D721Med (cell line): ENCODE measurements around the gene ABTB2.

Source experiments
- DNase-seq: peaks from one replicate; pipeline ENCODE4 v3.0.0; 2011; ENCODE audit warnings: low spot score; ENCODE audit not compliant: insufficient read length
- FAIRE-seq: peaks from 2 replicates; lab custom pipeline; 2011; peaks lifted over from hg19 to GRCh38; lab: Jason Lieb, UNC
- TF ChIP-seq, protein P1 (sequence below): IDR thresholded peaks from 2 replicates; pipeline ENCODE4 v1.5.1; 2012; ENCODE audit warnings: mild to moderate bottlenecking, control low read depth; ENCODE audit not compliant: insufficient read depth; ENCODE audit errors: missing control alignments

ABTB2 gene

DNA sequence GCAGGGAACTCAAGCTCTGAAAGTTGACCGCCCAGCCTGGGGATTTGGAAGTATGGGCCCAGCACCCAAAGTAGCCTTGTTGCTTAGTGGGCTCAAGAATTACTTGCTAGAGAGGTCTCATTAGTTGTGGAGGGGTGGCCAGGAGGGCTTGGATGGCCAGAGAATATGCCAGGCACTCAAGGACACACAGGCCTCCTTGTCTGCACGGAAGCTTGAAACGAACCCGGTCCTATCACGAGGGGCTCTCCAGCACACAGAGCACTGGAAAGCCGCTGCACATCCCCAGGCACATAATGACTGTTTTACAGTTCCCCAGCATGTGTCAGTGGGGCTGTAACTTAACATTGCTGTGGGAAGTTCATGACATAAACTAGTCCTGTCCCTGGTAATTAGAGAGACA, 196.4 kb downstream of the ABTB2 start:
- TF ChIP-seq, protein P1, sequence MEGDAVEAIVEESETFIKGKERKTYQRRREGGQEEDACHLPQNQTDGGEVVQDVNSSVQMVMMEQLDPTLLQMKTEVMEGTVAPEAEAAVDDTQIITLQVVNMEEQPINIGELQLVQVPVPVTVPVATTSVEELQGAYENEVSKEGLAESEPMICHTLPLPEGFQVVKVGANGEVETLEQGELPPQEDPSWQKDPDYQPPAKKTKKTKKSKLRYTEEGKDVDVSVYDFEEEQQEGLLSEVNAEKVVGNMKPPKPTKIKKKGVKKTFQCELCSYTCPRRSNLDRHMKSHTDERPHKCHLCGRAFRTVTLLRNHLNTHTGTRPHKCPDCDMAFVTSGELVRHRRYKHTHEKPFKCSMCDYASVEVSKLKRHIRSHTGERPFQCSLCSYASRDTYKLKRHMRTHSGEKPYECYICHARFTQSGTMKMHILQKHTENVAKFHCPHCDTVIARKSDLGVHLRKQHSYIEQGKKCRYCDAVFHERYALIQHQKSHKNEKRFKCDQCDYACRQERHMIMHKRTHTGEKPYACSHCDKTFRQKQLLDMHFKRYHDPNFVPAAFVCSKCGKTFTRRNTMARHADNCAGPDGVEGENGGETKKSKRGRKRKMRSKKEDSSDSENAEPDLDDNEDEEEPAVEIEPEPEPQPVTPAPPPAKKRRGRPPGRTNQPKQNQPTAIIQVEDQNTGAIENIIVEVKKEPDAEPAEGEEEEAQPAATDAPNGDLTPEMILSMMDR, result no peak
- DNase-seq, result no peak
- FAIRE-seq, result no peak

- FAIRE-seq (no peak), DNase-seq (no peak)
- TF ChIP-seq, protein P1, result no peak
These were observed 197.0 kb downstream of the ABTB2 start for GRCh38 chr11:34160791-34161190.

GRCh38 chr11:34160049-34160721, 197.6 kb downstream of the ABTB2 start:
- DNase-seq, result no peak
- TF ChIP-seq, protein P1, result no peak
- no peak for FAIRE-seq

DNA sequence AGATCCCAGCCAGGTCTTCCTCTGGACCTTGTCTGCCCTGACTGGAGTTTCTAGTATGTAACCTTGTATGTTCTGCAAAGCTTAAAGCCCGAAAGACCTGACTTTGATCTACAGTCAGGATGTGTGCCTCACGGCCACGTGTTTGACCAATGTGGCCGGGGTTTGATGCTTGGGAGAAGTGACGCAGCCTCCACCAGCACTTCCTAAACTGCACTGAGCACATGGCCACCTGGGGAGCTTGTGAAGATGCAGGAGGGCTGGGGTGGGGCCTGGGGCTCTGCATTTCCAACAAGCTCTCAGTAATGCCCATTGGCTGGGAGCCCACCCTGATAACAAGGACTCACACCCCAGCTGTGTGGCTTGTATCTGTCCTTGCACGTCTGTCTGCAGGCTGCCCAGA, 199.1 kb downstream of the ABTB2 start:
- no peak for DNase-seq
- no peak for FAIRE-seq
- TF ChIP-seq, protein P1, result no peak

GRCh38 chr11:34157163-34157562, 200.6 kb downstream of the ABTB2 start:
- TF ChIP-seq, protein P1, result no peak
- no peak for DNase-seq
- FAIRE-seq, result no peak

GRCh38 chr11:34155757-34156062, 202.1 kb downstream of the ABTB2 start:
- TF ChIP-seq, protein P1, result no peak
- FAIRE-seq (no peak), DNase-seq (no peak)

DNA sequence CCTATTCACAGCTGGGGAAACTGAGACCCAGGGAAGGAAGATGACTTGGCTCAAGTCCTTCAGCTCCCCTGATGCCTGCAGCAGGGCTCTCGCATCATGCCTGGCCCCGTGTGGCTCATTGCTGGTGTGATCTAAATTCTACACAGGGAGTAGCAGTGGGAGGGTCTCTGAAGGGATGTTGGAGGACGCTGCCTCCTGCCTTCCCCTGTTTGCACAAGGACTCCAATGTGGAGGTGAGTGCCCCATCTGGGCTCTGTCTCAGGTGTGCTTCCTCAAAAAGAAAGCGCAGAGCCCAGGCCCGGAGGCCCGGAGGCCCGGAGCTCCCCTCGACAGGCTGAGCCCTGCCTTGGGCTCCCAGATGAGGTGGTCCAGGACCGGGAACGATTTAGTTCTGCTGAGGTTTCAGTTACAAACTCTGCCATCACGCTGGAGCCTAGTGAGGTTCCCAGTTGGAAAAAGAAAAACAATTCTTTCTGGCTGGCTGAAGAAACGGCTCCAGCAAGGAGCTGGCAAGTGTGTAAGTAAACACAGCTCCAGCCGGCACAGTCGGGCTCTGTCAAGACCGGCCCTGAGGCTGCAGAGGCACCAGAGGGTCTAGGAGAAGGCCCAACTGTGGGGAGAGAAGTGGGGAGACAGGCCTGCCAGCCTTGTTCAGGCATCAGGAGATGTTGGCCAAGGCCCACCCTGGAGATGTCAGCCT, 202.6 kb downstream of the ABTB2 start:
- TF ChIP-seq, protein P1, result no peak
- FAIRE-seq (no peak), DNase-seq (no peak)
